GM12878 (cell line): Measurements from ENCODE around the gene GREB1. TPM values are rescaled to one million over a fixed set of nuclear protein-coding genes. Genes with fewer than 3 reads are reported as not detected.

Experiments used
- ATAC-seq: fragments of 200-7000 bp; cut with Tn5 transposase; 3 replicates; pipeline ENCODE4 v1.9.1; 2020; ENCODE audit warnings: mild to moderate bottlenecking, moderate library complexity
- BruUV-seq: library from RNA; stranded (reverse); fragments of 400-500 nt; replicated peaks from 2 replicates; lab custom pipeline; 2021; lab: Mats Ljungman, UMichigan
- CTCF ChIA-PET: fragments of 300-600 bp; sonication (Branson Sonifier 250); formaldehyde crosslinking; extraction: SDS; loops from one replicate; lab custom pipeline; 2021; ENCODE audit warnings: inconsistent platforms; lab: Yijun Ruan, JAX
- POLR2A ChIA-PET: fragments of 350-600 bp; formaldehyde crosslinking; extraction: SDS; loops from one replicate; lab custom pipeline; 2021; ENCODE audit warnings: inconsistent platforms; lab: Charles Lee
- RAD21 ChIA-PET: fragments of 300-600 bp; sonication (Branson Sonifier 250); formaldehyde crosslinking; loops from one replicate; lab custom pipeline; 2023; ENCODE audit warnings: antibody characterized with exemption; ENCODE audit not compliant: unreplicated experiment; lab: Charles Lee
- SMC1A ChIA-PET: fragments of 300-600 bp; sonication (Branson Sonifier 250); formaldehyde crosslinking; loops from one replicate; lab custom pipeline; 2023; ENCODE audit not compliant: unreplicated experiment, uncharacterized antibody; lab: Charles Lee
- DNase-seq: peaks from one replicate; pipeline ENCODE4 v3.0.0-alpha.2; 2011; ENCODE audit warnings: low read depth, low spot score
- FAIRE-seq: peaks from 3 replicates; lab custom pipeline; 2011; peaks lifted over from hg19 to GRCh38; lab: Jason Lieb, UNC
- H2AFZ ChIP-seq: 2 replicates; pipeline ENCODE4 v1.6.0; 2011; ENCODE audit warnings: low read depth, low read length, control low read depth; ENCODE audit not compliant: control insufficient read depth
- H3K27ac ChIP-seq: 2 replicates; pipeline ENCODE4 v1.5.1; 2011; ENCODE audit warnings: control low read depth; ENCODE audit not compliant: control insufficient read depth, insufficient read depth
- H3K27me3 ChIP-seq, 2 experiments: replicated peaks in 1 of 2; 2 replicates each; pipeline versions ENCODE4 v1.6.0 to v1.6.1; 2011; ENCODE audit warnings: low read length in 1 of 2; ENCODE audit not compliant: control insufficient read depth in 2 of 2, insufficient read depth in 2 of 2
- H3K36me3 ChIP-seq, 2 experiments: 2 replicates each; pipeline ENCODE4 v1.5.1; 2011; ENCODE audit warnings: low read length in 1 of 2; ENCODE audit not compliant: control insufficient read depth in 2 of 2, insufficient read depth in 2 of 2
- H3K4me1 ChIP-seq: 2 replicates; pipeline ENCODE4 v1.6.1; 2011; ENCODE audit warnings: mild to moderate bottlenecking, low read length, moderate library complexity, mixed read lengths; ENCODE audit not compliant: control insufficient read depth, insufficient read depth
- H3K4me2 ChIP-seq: 2 replicates; pipeline ENCODE4 v1.6.0; 2011; ENCODE audit warnings: control low read depth; ENCODE audit not compliant: control insufficient read depth, insufficient read depth
- H3K4me3 ChIP-seq: fragments of 200-600 bp; sonication (generic); 2 replicates; pipeline ENCODE4 v1.5.1; 2016
- H3K79me2 ChIP-seq: 2 replicates; pipeline ENCODE4 v1.6.0; 2011; ENCODE audit warnings: low read length; ENCODE audit not compliant: control insufficient read depth, insufficient read depth
- H3K9ac ChIP-seq: 2 replicates; pipeline ENCODE4 v1.8.0; 2011; ENCODE audit warnings: low read length, control low read depth, mixed read lengths; ENCODE audit not compliant: control insufficient read depth, insufficient read depth
- H3K9me3 ChIP-seq: replicated peaks from 3 replicates; pipeline ENCODE4 v1.5.1; 2011; ENCODE audit warnings: mild to moderate bottlenecking, low read length; ENCODE audit not compliant: control insufficient read depth, insufficient read depth
- H4K20me1 ChIP-seq: 2 replicates; pipeline ENCODE4 v1.6.0; 2011; ENCODE audit not compliant: control insufficient read depth, insufficient read depth
- ATF7 ChIP-seq: fragments of 450-650 bp; IDR thresholded peaks from 2 replicates; pipeline ENCODE4 v1.6.1; 2016; ENCODE audit warnings: low read depth, mild to moderate bottlenecking
- BACH1 ChIP-seq: fragments of 450-650 bp; IDR thresholded peaks from 2 replicates; pipeline ENCODE4 v1.6.1; 2017; ENCODE audit warnings: mild to moderate bottlenecking, borderline replicate concordance
- CEBPB ChIP-seq, 2 experiments: fragments of 150-350 bp in 1 of 2; IDR thresholded peaks; 2 replicates each; pipeline ENCODE4 v1.6.1; 2012 to 2014; ENCODE audit warnings: low read depth in 2 of 2, low read length in 2 of 2, borderline replicate concordance in 1 of 2, inconsistent platforms in 1 of 2
- CHD2 ChIP-seq: IDR thresholded peaks from 2 replicates; pipeline ENCODE4 v1.6.1; 2011; ENCODE audit warnings: low read depth, low read length, improper control_type of control experiment, borderline replicate concordance
- CREM ChIP-seq: IDR thresholded peaks from 2 replicates; pipeline ENCODE4 v1.6.1; 2014; ENCODE audit warnings: antibody characterized with exemption, low read depth
- CTCF ChIP-seq, 3 experiments: IDR thresholded peaks in 2 of 3; conservative IDR thresholded peaks in 1 of 3; 2 replicates each; pipeline ENCODE4 v1.5.1; 2011; ENCODE audit warnings: low read depth in 3 of 3, low read length in 3 of 3, mild to moderate bottlenecking in 3 of 3, control low read depth in 2 of 3, moderate library complexity in 2 of 3, inconsistent platforms in 1 of 3, mixed read lengths in 1 of 3; ENCODE audit not compliant: control insufficient read depth in 2 of 3, insufficient read depth in 1 of 3; ENCODE audit errors: extremely low read depth in 1 of 3
- FOS ChIP-seq: IDR thresholded peaks from 3 replicates; pipeline ENCODE4 v1.6.1; 2011; ENCODE audit warnings: borderline replicate concordance; ENCODE audit not compliant: insufficient read length; ENCODE audit errors: extremely low read depth
- KAT2A ChIP-seq: conservative IDR thresholded peaks from 2 replicates; pipeline ENCODE4 v1.6.1; 2011; ENCODE audit warnings: low read depth, low read length; ENCODE audit not compliant: control insufficient read depth
- KDM1A ChIP-seq: fragments of 200-600 bp; sonication (generic); IDR thresholded peaks from 2 replicates; pipeline ENCODE4 v1.6.1; 2016; ENCODE audit warnings: borderline replicate concordance
- MEF2B ChIP-seq: fragments of 450-650 bp; IDR thresholded peaks from 2 replicates; pipeline ENCODE4 v1.6.1; 2018; ENCODE audit warnings: mild to moderate bottlenecking, moderate library complexity; ENCODE audit not compliant: partially characterized antibody, poor library complexity, severe bottlenecking
- POU2F2 ChIP-seq: IDR thresholded peaks from 3 replicates; pipeline ENCODE4 v1.6.1; 2011; ENCODE audit warnings: low read depth, mild to moderate bottlenecking, low read length, borderline replicate concordance
- RB1 ChIP-seq: fragments of 450-650 bp; formaldehyde crosslinking; IDR thresholded peaks from 2 replicates; pipeline ENCODE4 v1.6.1; 2017; ENCODE audit warnings: mild to moderate bottlenecking, borderline replicate concordance
- RBBP5 ChIP-seq: fragments of 200-600 bp; sonication (generic); conservative IDR thresholded peaks from 2 replicates; pipeline ENCODE4 v1.6.1; 2016
- RFX5 ChIP-seq: IDR thresholded peaks from 2 replicates; pipeline ENCODE4 v1.6.1; 2011; ENCODE audit warnings: low read depth, low read length, improper control_type of control experiment
- SMAD1 ChIP-seq: fragments of 450-650 bp; IDR thresholded peaks from 2 replicates; pipeline ENCODE4 v1.6.1; 2018; ENCODE audit warnings: mild to moderate bottlenecking, low read depth; ENCODE audit not compliant: partially characterized antibody
- SP1 ChIP-seq: IDR thresholded peaks from one replicate; pipeline ENCODE4 v1.6.1; 2011; ENCODE audit warnings: low read depth, low read length
- TCF12 ChIP-seq: IDR thresholded peaks from 2 replicates; pipeline ENCODE4 v1.6.1; 2011; ENCODE audit warnings: low read depth, mild to moderate bottlenecking, low read length
- WRNIP1 ChIP-seq: IDR thresholded peaks from 2 replicates; pipeline ENCODE4 v1.6.1; 2011; ENCODE audit warnings: low read depth, low read length, improper control_type of control experiment, borderline replicate concordance
- YBX1 ChIP-seq: fragments of 450-650 bp; IDR thresholded peaks from 2 replicates; pipeline ENCODE4 v1.6.1; 2016; ENCODE audit warnings: antibody characterized with exemption
- ZBED1 ChIP-seq: IDR thresholded peaks from 2 replicates; pipeline ENCODE4 v1.6.1; 2016; ENCODE audit warnings: borderline replicate concordance
- ZNF274 ChIP-seq: IDR thresholded peaks from one replicate; pipeline ENCODE4 v1.8.0; 2011; ENCODE audit not compliant: insufficient read length, insufficient read depth
- WGBS: methylation state at CpG from one replicate; pipeline ENCODE4 v1.1.6; 2016; ENCODE audit warnings: low lambda C conversion rate; ENCODE audit not compliant: insufficient replicate concordance, insufficient coverage; ENCODE audit errors: missing lambda C conversion rate; 5-methylcytosine and 5-hydroxymethylcytosine counted together
- in situ Hi-C: fragments of 300-500 bp; cut with MboI; formaldehyde crosslinking; loops from 9 replicates; pipeline ENCODE4 v1.14.3; 2018; ENCODE audit warnings: mixed read lengths
- intact Hi-C: fragments of 100-400 bp; cut with micrococcal nuclease; formaldehyde crosslinking; loops from one replicate; pipeline ENCODE4 v1.14.2; 2022; ENCODE audit not compliant: unreplicated experiment
- polyA plus RNA-seq, 11 experiments: library from polyadenylated mRNA; depleted of rRNA in 4 of 11; unstranded in 6 of 11; stranded (reverse) in 5 of 11; fragments of >200 nt; fragmentation: Nextera tagmentation in 4 of 11; fragmentation: Illumina TruSeq in 1 of 11; extraction: Ambion mirVana in 4 of 11; extraction: Trizol in 1 of 11; gene quantifications; 1 replicate in 1 of 11; 2 replicates in 10 of 11; pipeline versions ENCODE4 v1.2.1 to v1.2.3, GENCODE V29; 2011 to 2016; ENCODE audit warnings: inconsistent platforms in 2 of 11, missing spikeins in 2 of 11, low read depth in 1 of 11
- total RNA-seq, 4 experiments: library from RNA; depleted of rRNA in 3 of 4; stranded (reverse); fragments of >200 nt in 3 of 4; fragmentation: Illumina TruSeq in 1 of 4; extraction: Trizol in 1 of 4; gene quantifications; 2 replicates each; pipeline versions ENCODE4 v1.2.1 to v1.2.3, GENCODE V29; 2013 to 2021
- TF ChIP-seq, protein P1 (sequence below): fragments of 150-350 bp; IDR thresholded peaks from 2 replicates; pipeline ENCODE4 v1.6.1; 2014; ENCODE audit warnings: mild to moderate bottlenecking, low read depth, low read length
- TF ChIP-seq, protein P2 (sequence below): fragments of 450-650 bp; IDR thresholded peaks from 2 replicates; pipeline ENCODE4 v1.6.1; 2016; ENCODE audit warnings: mild to moderate bottlenecking

The GREB1 gene
- total and polyA plus RNA-seq, 10 of the 15 experiments (the other 5 are each of a cell fraction or from before 2014, with no cell fraction given), result 0.09 to 2.1 (median 0.37) TPM; not detected in 1

DNA sequence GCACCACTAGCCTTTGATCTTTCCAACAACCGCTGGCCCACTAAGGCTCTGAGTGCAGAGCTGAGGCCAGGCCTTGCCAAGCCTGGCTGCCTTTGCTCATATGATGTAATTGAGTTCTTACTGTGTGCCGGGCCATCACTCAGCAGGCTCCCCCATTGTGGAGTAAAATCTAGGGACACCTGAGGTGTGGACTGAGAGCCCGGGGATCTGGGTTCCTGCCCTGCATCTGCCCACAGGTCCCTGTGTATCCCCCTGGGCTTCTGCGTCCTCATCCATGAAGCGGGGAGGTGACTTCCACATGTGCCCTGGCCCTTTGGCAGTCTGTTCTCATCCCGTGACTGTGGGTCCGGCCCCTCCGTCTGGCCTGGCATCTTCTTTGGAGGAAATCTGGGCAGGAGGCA is 33.8 kb downstream of the GREB1 start (continued):
- no peak for TF ChIP-seq WRNIP1
- TF ChIP-seq ATF7, result no peak
- TF ChIP-seq RFX5, result no peak
- no peak for TF ChIP-seq ZNF274
- TF ChIP-seq SMAD1, result no peak
- no peak for TF ChIP-seq ZBED1
- no peak for TF ChIP-seq FOS
- TF ChIP-seq YBX1, result no peak
- TF ChIP-seq RB1, result no peak
- no peak for TF ChIP-seq CHD2
- TF ChIP-seq SP1, result no peak
- TF ChIP-seq, protein P1, sequence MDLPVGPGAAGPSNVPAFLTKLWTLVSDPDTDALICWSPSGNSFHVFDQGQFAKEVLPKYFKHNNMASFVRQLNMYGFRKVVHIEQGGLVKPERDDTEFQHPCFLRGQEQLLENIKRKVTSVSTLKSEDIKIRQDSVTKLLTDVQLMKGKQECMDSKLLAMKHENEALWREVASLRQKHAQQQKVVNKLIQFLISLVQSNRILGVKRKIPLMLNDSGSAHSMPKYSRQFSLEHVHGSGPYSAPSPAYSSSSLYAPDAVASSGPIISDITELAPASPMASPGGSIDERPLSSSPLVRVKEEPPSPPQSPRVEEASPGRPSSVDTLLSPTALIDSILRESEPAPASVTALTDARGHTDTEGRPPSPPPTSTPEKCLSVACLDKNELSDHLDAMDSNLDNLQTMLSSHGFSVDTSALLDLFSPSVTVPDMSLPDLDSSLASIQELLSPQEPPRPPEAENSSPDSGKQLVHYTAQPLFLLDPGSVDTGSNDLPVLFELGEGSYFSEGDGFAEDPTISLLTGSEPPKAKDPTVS, result no peak
- TF ChIP-seq, protein P2, sequence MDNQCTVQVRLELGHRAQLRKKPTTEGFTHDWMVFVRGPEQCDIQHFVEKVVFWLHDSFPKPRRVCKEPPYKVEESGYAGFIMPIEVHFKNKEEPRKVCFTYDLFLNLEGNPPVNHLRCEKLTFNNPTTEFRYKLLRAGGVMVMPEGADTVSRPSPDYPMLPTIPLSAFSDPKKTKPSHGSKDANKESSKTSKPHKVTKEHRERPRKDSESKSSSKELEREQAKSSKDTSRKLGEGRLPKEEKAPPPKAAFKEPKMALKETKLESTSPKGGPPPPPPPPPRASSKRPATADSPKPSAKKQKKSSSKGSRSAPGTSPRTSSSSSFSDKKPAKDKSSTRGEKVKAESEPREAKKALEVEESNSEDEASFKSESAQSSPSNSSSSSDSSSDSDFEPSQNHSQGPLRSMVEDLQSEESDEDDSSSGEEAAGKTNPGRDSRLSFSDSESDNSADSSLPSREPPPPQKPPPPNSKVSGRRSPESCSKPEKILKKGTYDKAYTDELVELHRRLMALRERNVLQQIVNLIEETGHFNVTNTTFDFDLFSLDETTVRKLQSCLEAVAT, result no peak

GRCh38 chr2:11568436-11568835 is 34.6 kb downstream of the GREB1 start:
- FAIRE-seq (no peak), DNase-seq (no peak), ATAC-seq (no peak)
- H3K27ac ChIP-seq, result no peak overlapping the region
- no peak overlapping the region for H3K9ac ChIP-seq
- no peaks in the 10 kb centered on the region for H3K36me3 ChIP-seq
- H3K4me2 ChIP-seq, result no peak overlapping the region
- TF ChIP-seq CTCF (IDR thresholded peaks at IDR 0.05 in 2 of 3, conservative IDR thresholded peaks at IDR 0.05 in 1 of 3; ENCODE audit: control insufficient read depth in 2 of 3, extremely low read depth in 1 of 3, insufficient read depth in 1 of 3, low read depth in 3 of 3, low read length in 3 of 3) (no peak), MEF2B (no peak), CREM (no peak), KAT2A (no peak), POU2F2 (no peak), BACH1 (no peak), RBBP5 (no peak), CEBPB (IDR thresholded peaks at IDR 0.05; ENCODE audit: borderline replicate concordance in 1 of 2, low read depth in 2 of 2, low read length in 2 of 2) (no peak), KDM1A (no peak), TCF12 (no peak)
- in situ Hi-C loops (no loop called here), intact Hi-C loops (no loop called here)
- ChIA-PET POLR2A (no interaction called here), CTCF (no interaction called here), SMC1A (interaction anchor here (1.1 kb wide), 1 partner anchor 16 kb away, joined by 3 read pairs; no protein-coding TSS in a partner anchor), RAD21 (no interaction called here)
- no peaks in the 10 kb centered on the region for H3K27me3 ChIP-seq
- no peaks in the 10 kb centered on the region for H3K9me3 ChIP-seq
- H4K20me1 ChIP-seq, result no peaks in the 10 kb centered on the region
- no peak overlapping the region for H3K4me3 ChIP-seq
- no peaks in the 10 kb centered on the region for H3K79me2 ChIP-seq
- H3K4me1 ChIP-seq, result no peaks in the 10 kb centered on the region
- no TSS peak for BruUV-seq
- H2AFZ ChIP-seq, result no peak overlapping the region
- 81% methylated on average over 10 of the region's 10 CpGs for WGBS
